OCI-LY1 (cell line): ENCODE results near the gene KLRF2.

Experiments used
- H2AFZ ChIP-seq: fragments of 200-600 bp; sonication (generic), shearing (Covaris generic); 2 replicates; pipeline ENCODE4 v1.6.0; 2014; ENCODE audit warnings: antibody characterized with exemption, mild to moderate bottlenecking, low read length
- H3F3A ChIP-seq: fragments of 200-600 bp; sonication (generic), shearing (Covaris generic); 2 replicates; pipeline ENCODE4 v1.6.0; 2014; ENCODE audit warnings: mild to moderate bottlenecking, antibody characterized with exemption, low read length, moderate library complexity; ENCODE audit not compliant: insufficient read depth
- H3K27ac ChIP-seq: fragments of 200-600 bp; sonication (generic); 2 replicates; pipeline ENCODE4 v1.5.1; 2014; ENCODE audit warnings: low read length, mixed run types, mild to moderate bottlenecking, low read depth; ENCODE audit not compliant: poor library complexity, severe bottlenecking
- H3K27me3 ChIP-seq: fragments of 200-600 bp; sonication (generic); 2 replicates; pipeline ENCODE4 v1.6.0; 2014; ENCODE audit warnings: antibody characterized with exemption, mild to moderate bottlenecking, low read length, moderate library complexity; ENCODE audit not compliant: insufficient read depth
- H3K36me3 ChIP-seq: fragments of 200-600 bp; sonication (generic); 2 replicates; pipeline ENCODE4 v1.6.1; 2014; ENCODE audit warnings: mild to moderate bottlenecking, antibody characterized with exemption, low read length, moderate library complexity, mixed read lengths; ENCODE audit not compliant: insufficient read depth
- H3K4me1 ChIP-seq: fragments of 200-600 bp; sonication (generic); 2 replicates; pipeline ENCODE4 v1.5.1; 2014; ENCODE audit warnings: mild to moderate bottlenecking, low read length, moderate library complexity; ENCODE audit not compliant: insufficient read depth, severe bottlenecking
- H3K4me2 ChIP-seq: fragments of 200-600 bp; sonication (generic), shearing (Covaris generic); 2 replicates; pipeline ENCODE4 v1.6.1; 2014; ENCODE audit warnings: low read length
- H3K4me3 ChIP-seq: fragments of 200-600 bp; sonication (generic); 2 replicates; pipeline ENCODE4 v1.5.1; 2014; ENCODE audit warnings: low read length, low read depth, mild to moderate bottlenecking, mixed read lengths; ENCODE audit not compliant: poor library complexity, severe bottlenecking
- H3K79me2 ChIP-seq: fragments of 200-600 bp; shearing (Covaris generic); 2 replicates; pipeline ENCODE4 v1.6.1; 2016; ENCODE audit warnings: mixed run types, low read length, mixed read lengths; ENCODE audit not compliant: insufficient read depth
- H3K9ac ChIP-seq: fragments of 200-600 bp; sonication (generic), shearing (Covaris generic); 2 replicates; pipeline ENCODE4 v1.6.1; 2014; ENCODE audit warnings: mild to moderate bottlenecking, low read length, mixed read lengths
- H3K9me2 ChIP-seq: fragments of 200-600 bp; sonication (generic), shearing (Covaris generic); 2 replicates; pipeline ENCODE4 v1.6.1; 2014; ENCODE audit warnings: low read depth, mild to moderate bottlenecking, low read length, mixed read lengths
- H3K9me3 ChIP-seq: fragments of 200-600 bp; shearing (Covaris generic); 2 replicates; pipeline ENCODE4 v1.6.1; 2014; ENCODE audit warnings: low read length, mixed read lengths
- H4K20me1 ChIP-seq: fragments of 200-600 bp; sonication (generic), shearing (Covaris generic); 2 replicates; pipeline ENCODE4 v1.6.0; 2016; ENCODE audit warnings: mild to moderate bottlenecking, low read length; ENCODE audit not compliant: insufficient read depth
- CTCF ChIP-seq: fragments of 200-600 bp; sonication (generic), shearing (Covaris generic); IDR thresholded peaks from 2 replicates; pipeline ENCODE4 v1.5.1; 2017; ENCODE audit warnings: mild to moderate bottlenecking, antibody characterized with exemption, low read length, moderate library complexity, mixed read lengths
- EZH2 ChIP-seq: fragments of 200-600 bp; sonication (generic), shearing (Covaris generic); IDR thresholded peaks from 2 replicates; pipeline ENCODE4 v1.8.0; 2017; ENCODE audit warnings: borderline replicate concordance, mixed run types, mild to moderate bottlenecking, antibody characterized with exemption, low read length, moderate library complexity, mixed read lengths

KLRF2 gene

GRCh38 chr12:9931245-9931644 lies 50.0 kb downstream of the KLRF2 start:
- Histone ChIP-seq H3K27me3 (0 out of 2 replicates have a peak, but pooled peaks cover 4% of the 10 kb centered on the region), H3K79me2 (no peaks in the 10 kb centered on the region), H3K9me2 (no peaks in the 10 kb centered on the region), H3K4me1 (peaks cover 10% of the 10 kb centered on the region), H2AFZ (no peak overlapping the region), H4K20me1 (no peaks in the 10 kb centered on the region), H3K27ac (no peak overlapping the region), H3K4me3 (no peak overlapping the region), H3F3A (no peaks in the 10 kb centered on the region), H3K9ac (no peak overlapping the region), H3K36me3 (no peaks in the 10 kb centered on the region), H3K9me3 (no peaks in the 10 kb centered on the region), H3K4me2 (no peak overlapping the region)
- TF ChIP-seq EZH2 (no peak), CTCF (no peak)

GRCh38 chr12:9932270-9932669 lies 51.0 kb downstream of the KLRF2 start, which contains the start of gene CLEC2A:
Gene CLEC2A (minus strand): TSS chr12:9932370. CDS start chr12:9932329, 41 bp downstream.
- Histone ChIP-seq H4K20me1 (no peaks in the 10 kb centered on the region), H3K4me2 (no peak within 1 kb of the TSS), H3K4me1 (peaks cover 10% of the 10 kb centered on the region), H3K9me3 (no peaks in the 10 kb centered on the region), H3K27me3 (0 out of 2 replicates have a peak, but pooled peaks cover 4% of the 10 kb centered on the region), H3K27ac (no peak within 1 kb of the TSS), H3K4me3 (no peak within 1 kb of the TSS), H3K36me3 (no peaks in the 10 kb centered on the region), H3K79me2 (no peaks in the 10 kb centered on the region), H2AFZ (no peak within 1 kb of the TSS), H3K9ac (no peak within 1 kb of the TSS), H3K9me2 (no peaks in the 10 kb centered on the region), H3F3A (no peaks in the 10 kb centered on the region)
- TF ChIP-seq CTCF (no peak), EZH2 (no peak)

GRCh38 chr12:9933958-9934357 lies 52.7 kb downstream of the KLRF2 start:
- Histone ChIP-seq H3K27me3 (0 out of 2 replicates have a peak, but pooled peaks cover 4% of the 10 kb centered on the region), H3K9me3 (no peaks in the 10 kb centered on the region), H3K9ac (no peak overlapping the region), H3K27ac (no peak overlapping the region), H4K20me1 (no peaks in the 10 kb centered on the region), H3K4me3 (no peak overlapping the region), H2AFZ (no peak overlapping the region), H3K36me3 (no peaks in the 10 kb centered on the region), H3K4me1 (no peaks in the 10 kb centered on the region), H3F3A (no peaks in the 10 kb centered on the region), H3K4me2 (no peak overlapping the region), H3K79me2 (no peaks in the 10 kb centered on the region), H3K9me2 (no peaks in the 10 kb centered on the region)
- TF ChIP-seq CTCF: no peak
- TF ChIP-seq EZH2: no peak
